Panc1 (cell line): Measurements from ENCODE around the gene PROX2. TPM values are rescaled to one million over a fixed set of nuclear protein-coding genes. Genes with fewer than 3 reads are reported as not detected.

Experiments
- ATAC-seq: fragments of 200-7000 bp; cut with Tn5 transposase; 2 replicates; pipeline ENCODE4 v1.9.1; 2020; ENCODE audit warnings: mild to moderate bottlenecking, moderate library complexity
- BruUV-seq: library from RNA; stranded (reverse); fragments of 400-500 nt; replicated peaks from 2 replicates; lab custom pipeline; 2021; lab: Mats Ljungman, UMichigan
- CTCF ChIA-PET: fragments of 300-600 bp; sonication (Branson Sonifier 250); formaldehyde crosslinking; loops from one replicate; lab custom pipeline; 2022; ENCODE audit warnings: antibody characterized with exemption; lab: Charles Lee
- POLR2A ChIA-PET: fragments of 300-600 bp; sonication (Branson Sonifier 250); formaldehyde crosslinking; loops from one replicate; lab custom pipeline; 2022; ENCODE audit warnings: antibody characterized with exemption; lab: Charles Lee
- DNase-seq: peaks from one replicate; pipeline ENCODE4 v3.0.0-alpha.2; 2010; ENCODE audit warnings: low read depth, low spot score
- H3K27ac ChIP-seq: 2 replicates; pipeline ENCODE4 v1.5.1; 2011; ENCODE audit warnings: mild to moderate bottlenecking, low read length, inconsistent platforms
- H3K27me3 ChIP-seq: fragments of 200-500 bp; sonication (Bioruptor generic); 2 replicates; pipeline ENCODE4 v1.6.0; 2014; ENCODE audit warnings: low read length, inconsistent platforms; ENCODE audit not compliant: control insufficient read depth, insufficient read depth
- H3K36me3 ChIP-seq: fragments of 200-500 bp; sonication (Bioruptor generic); 2 replicates; pipeline ENCODE4 v1.5.1; 2014; ENCODE audit warnings: inconsistent platforms, mild to moderate bottlenecking, low read length, moderate library complexity; ENCODE audit not compliant: control insufficient read depth, insufficient read depth
- H3K4me1 ChIP-seq: 2 replicates; pipeline ENCODE4 v1.5.1; 2011; ENCODE audit warnings: inconsistent platforms, mild to moderate bottlenecking, low read length, moderate library complexity; ENCODE audit not compliant: control insufficient read depth, insufficient read depth
- H3K4me3 ChIP-seq, 2 experiments: 2 replicates each; pipeline ENCODE4 v1.5.1; 2011 to 2012; ENCODE audit warnings: low read depth in 2 of 2, low read length in 2 of 2, mild to moderate bottlenecking in 2 of 2, inconsistent platforms in 1 of 2, moderate library complexity in 1 of 2
- H3K9me3 ChIP-seq: fragments of 200-500 bp; sonication (Bioruptor generic); 2 replicates; pipeline ENCODE4 v1.5.1; 2014; ENCODE audit warnings: low read depth, mild to moderate bottlenecking, inconsistent platforms, low read length, moderate library complexity; ENCODE audit not compliant: control insufficient read depth, insufficient read depth
- POLR2AphosphoS5 ChIP-seq: IDR thresholded peaks from 2 replicates; pipeline ENCODE4 v1.6.1; 2012; ENCODE audit warnings: mild to moderate bottlenecking, low read depth, low read length, moderate library complexity
- SIN3A ChIP-seq: IDR thresholded peaks from 2 replicates; pipeline ENCODE4 v1.6.1; 2012; ENCODE audit warnings: low read depth, mild to moderate bottlenecking, low read length, moderate library complexity, borderline replicate concordance; ENCODE audit not compliant: insufficient read depth
- TCF7L2 ChIP-seq: IDR thresholded peaks from 2 replicates; pipeline ENCODE4 v1.6.1; 2011; ENCODE audit warnings: mild to moderate bottlenecking, low read depth, low read length, inconsistent platforms
- in situ Hi-C: cut with HindIII; loops from 2 replicates; pipeline ENCODE4 v1.10.0; 2016; ENCODE audit warnings: low sequenced_read_pairs, low pct_unique_long_range_greater_than_20kb
- intact Hi-C: fragments of 100-400 bp; cut with micrococcal nuclease; formaldehyde crosslinking; loops from one replicate; pipeline ENCODE4 v1.10.0; 2022; ENCODE audit not compliant: unreplicated experiment
- total RNA-seq: library from RNA; stranded (reverse); gene quantifications from one replicate; pipeline ENCODE4 v1.2.1, GENCODE V29; 2021; ENCODE audit not compliant: unreplicated experiment
- TF ChIP-seq, protein P1 (sequence below), 2 experiments: IDR thresholded peaks; 2 replicates each; pipeline ENCODE4 v1.6.1; 2011 to 2012; ENCODE audit warnings: low read depth in 2 of 2, control low read depth in 1 of 2, low read length in 1 of 2, mild to moderate bottlenecking in 1 of 2, moderate library complexity in 1 of 2; ENCODE audit not compliant: insufficient read depth in 1 of 2
- TF ChIP-seq, protein P2 (sequence below): fragments of 450-650 bp; IDR thresholded peaks from 2 replicates; pipeline ENCODE4 v1.5.1; 2017; ENCODE audit warnings: mild to moderate bottlenecking

Gene PROX2
- total RNA-seq, 1 experiment from 2014 or later, result not detected

DNA sequence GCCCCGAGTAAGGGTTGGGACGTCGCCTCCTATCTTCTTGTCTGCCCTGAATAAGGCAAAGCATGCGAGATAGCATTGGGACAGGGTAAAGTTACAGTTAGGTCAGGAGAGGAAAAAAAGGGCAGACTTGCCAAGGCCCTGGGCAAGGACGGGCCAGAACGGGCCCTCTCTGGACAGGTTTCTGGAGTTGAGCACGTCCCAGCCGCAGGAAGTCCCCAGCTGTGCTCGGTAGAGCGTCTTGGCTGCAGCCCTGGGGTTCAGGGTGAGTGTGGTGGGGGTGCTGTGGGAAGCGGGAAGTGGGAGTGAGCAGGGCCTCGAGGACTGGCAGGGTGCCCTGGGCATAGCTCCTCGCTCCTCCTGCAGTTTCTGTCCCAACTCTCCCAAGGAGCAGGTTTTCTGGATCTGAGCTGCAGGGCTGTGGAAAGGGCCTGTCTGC lies 41.7 kb upstream of the PROX2 start:
- Histone ChIP-seq H3K9me3 (no peaks in the 10 kb centered on the region), H3K36me3 (no peaks in the 10 kb centered on the region), H3K4me3 (no peak overlapping the region), H3K27me3 (no peaks in the 10 kb centered on the region), H3K27ac (no peak overlapping the region), H3K4me1 (peaks cover 3% of the 10 kb centered on the region; the same call in 1 of the 2 replicates)
- no TSS peak for BruUV-seq
- CTCF ChIA-PET, result no interaction called here
- ATAC-seq (no peak), DNase-seq (no peak)
- POLR2A ChIA-PET, result no interaction called here
- intact Hi-C loops, result no loop called here
- TF ChIP-seq POLR2AphosphoS5, result no peak
- TF ChIP-seq, protein P1, sequence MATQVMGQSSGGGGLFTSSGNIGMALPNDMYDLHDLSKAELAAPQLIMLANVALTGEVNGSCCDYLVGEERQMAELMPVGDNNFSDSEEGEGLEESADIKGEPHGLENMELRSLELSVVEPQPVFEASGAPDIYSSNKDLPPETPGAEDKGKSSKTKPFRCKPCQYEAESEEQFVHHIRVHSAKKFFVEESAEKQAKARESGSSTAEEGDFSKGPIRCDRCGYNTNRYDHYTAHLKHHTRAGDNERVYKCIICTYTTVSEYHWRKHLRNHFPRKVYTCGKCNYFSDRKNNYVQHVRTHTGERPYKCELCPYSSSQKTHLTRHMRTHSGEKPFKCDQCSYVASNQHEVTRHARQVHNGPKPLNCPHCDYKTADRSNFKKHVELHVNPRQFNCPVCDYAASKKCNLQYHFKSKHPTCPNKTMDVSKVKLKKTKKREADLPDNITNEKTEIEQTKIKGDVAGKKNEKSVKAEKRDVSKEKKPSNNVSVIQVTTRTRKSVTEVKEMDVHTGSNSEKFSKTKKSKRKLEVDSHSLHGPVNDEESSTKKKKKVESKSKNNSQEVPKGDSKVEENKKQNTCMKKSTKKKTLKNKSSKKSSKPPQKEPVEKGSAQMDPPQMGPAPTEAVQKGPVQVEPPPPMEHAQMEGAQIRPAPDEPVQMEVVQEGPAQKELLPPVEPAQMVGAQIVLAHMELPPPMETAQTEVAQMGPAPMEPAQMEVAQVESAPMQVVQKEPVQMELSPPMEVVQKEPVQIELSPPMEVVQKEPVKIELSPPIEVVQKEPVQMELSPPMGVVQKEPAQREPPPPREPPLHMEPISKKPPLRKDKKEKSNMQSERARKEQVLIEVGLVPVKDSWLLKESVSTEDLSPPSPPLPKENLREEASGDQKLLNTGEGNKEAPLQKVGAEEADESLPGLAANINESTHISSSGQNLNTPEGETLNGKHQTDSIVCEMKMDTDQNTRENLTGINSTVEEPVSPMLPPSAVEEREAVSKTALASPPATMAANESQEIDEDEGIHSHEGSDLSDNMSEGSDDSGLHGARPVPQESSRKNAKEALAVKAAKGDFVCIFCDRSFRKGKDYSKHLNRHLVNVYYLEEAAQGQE (IDR thresholded peaks at IDR 0.05; ENCODE audit: insufficient read depth in 1 of 2, low read depth in 2 of 2, low read length in 1 of 2), result no peak
- in situ Hi-C loops, result no loop called here

DNA sequence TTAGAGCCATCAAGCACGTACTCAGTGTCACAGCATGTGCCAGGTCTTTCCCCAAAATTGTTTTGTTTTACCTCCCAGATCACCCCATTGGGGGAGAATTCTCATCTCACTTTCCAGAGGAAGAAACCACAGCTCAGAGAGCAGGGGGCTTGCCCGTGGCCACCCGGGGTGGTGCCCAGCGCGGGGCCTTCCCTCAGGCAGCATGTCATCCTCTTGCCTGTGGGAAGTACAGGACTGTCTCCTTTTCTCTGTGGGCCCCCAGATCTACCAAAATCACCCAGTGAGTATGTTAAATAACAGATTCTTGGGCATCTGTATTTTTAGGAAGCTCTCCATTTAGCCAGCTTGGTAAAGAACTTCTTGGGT lies 41.2 kb upstream of the PROX2 start:
- CTCF ChIA-PET, result no interaction called here
- ATAC-seq, result no peak

DNA sequence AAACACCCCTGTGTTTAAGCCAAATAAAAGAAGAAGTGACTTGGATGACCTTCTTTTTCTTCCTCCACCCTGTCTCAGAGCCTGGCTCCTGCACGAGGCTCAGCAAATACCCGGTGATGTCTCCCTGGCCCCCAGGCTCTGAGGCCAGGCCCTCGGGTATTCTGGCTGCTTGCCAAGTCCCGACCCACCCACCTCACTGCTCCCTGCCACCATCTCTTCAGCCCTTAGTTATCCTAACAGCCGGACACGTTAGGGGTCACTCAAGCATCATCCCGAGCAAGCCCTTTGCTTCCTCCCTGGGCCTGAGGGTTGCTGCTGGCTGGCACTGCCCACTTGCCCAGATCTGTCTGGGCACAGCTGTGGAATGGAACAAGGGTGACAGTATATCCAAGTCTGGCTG lies 39.9 kb upstream of the PROX2 start:
- in situ Hi-C loops (no loop called here), intact Hi-C loops (no loop called here)
- no peaks in the 10 kb centered on the region for H3K4me1 ChIP-seq
- H3K27me3 ChIP-seq, result no peaks in the 10 kb centered on the region
- no peaks in the 10 kb centered on the region for H3K9me3 ChIP-seq
- no peak overlapping the region for H3K27ac ChIP-seq
- POLR2A ChIA-PET, result no interaction called here
- CTCF ChIA-PET, result no interaction called here
- DNase-seq (no peak), ATAC-seq (no peak)
- no peak overlapping the region for H3K4me3 ChIP-seq
- H3K36me3 ChIP-seq, result no peaks in the 10 kb centered on the region
- TF ChIP-seq POLR2AphosphoS5 (no peak), SIN3A (no peak), TCF7L2 (no peak)
- TF ChIP-seq, protein P1 (IDR thresholded peaks at IDR 0.05; ENCODE audit: insufficient read depth in 1 of 2, low read depth in 2 of 2, low read length in 1 of 2), result no peak
- TF ChIP-seq, protein P2, sequence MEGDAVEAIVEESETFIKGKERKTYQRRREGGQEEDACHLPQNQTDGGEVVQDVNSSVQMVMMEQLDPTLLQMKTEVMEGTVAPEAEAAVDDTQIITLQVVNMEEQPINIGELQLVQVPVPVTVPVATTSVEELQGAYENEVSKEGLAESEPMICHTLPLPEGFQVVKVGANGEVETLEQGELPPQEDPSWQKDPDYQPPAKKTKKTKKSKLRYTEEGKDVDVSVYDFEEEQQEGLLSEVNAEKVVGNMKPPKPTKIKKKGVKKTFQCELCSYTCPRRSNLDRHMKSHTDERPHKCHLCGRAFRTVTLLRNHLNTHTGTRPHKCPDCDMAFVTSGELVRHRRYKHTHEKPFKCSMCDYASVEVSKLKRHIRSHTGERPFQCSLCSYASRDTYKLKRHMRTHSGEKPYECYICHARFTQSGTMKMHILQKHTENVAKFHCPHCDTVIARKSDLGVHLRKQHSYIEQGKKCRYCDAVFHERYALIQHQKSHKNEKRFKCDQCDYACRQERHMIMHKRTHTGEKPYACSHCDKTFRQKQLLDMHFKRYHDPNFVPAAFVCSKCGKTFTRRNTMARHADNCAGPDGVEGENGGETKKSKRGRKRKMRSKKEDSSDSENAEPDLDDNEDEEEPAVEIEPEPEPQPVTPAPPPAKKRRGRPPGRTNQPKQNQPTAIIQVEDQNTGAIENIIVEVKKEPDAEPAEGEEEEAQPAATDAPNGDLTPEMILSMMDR, result no peak
- no TSS peak for BruUV-seq

More for the DNA sequence above, 41.2 kb upstream of the PROX2 start:
- H3K27ac ChIP-seq, result no peak overlapping the region
- TF ChIP-seq, protein P2, result no peak
- no peak overlapping the region for H3K4me3 ChIP-seq
- H3K4me1 ChIP-seq, result no peaks in the 10 kb centered on the region
- H3K9me3 ChIP-seq, result no peaks in the 10 kb centered on the region
- DNase-seq, result no peak
- BruUV-seq, result no TSS peak
- POLR2A ChIA-PET, result no interaction called here
- intact Hi-C loops, result no loop called here
- H3K27me3 ChIP-seq, result no peaks in the 10 kb centered on the region
- in situ Hi-C loops, result no loop called here
- no peaks in the 10 kb centered on the region for H3K36me3 ChIP-seq
